T1000 (cell line): ENCODE data around the gene LMNTD1.

ENCODE experiments used
- DNase-seq: peaks from one replicate; lab custom pipeline; 2025; ENCODE audit warnings: mixed read lengths; lab: John Stamatoyannopoulos, UW

LMNTD1 gene

DNA sequence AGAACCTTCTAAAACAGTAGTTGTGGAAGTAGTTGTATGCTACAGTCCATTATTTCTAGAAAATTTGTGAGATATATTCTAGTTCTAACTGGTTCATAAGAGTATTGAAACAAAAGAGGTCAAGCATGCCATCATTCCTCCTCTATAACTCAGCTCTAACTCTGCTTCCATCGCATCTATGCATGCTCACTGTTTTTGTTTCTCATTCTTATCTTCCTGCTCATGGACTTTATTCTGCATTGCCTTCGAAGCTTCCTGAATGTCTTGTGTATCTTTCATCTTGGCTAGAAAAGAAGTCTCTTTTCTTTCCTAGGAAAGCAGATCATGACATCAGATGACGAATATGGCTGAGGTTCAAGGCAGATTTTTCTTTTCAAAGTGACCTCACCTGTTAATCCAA, 402 bp downstream of the LMNTD1 start:
- DNase-seq = no peak

DNA sequence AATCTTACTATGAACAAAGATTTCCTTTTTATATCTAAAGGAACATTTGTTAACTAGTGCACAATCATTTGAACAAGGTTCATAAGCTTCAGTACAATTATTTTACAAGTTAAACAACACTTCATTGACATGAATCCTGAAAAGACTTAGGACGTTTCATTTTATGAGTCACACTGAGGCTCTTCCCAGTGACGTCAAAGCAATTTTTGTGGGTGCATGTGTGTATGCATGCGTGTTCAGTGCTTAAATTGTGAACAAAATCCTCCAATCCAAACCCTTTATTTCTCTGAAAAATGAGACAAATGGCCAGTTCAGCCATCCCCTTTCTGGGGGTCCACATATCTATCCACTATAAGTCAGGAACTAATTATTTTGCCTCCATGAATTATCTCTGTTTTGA, 2.9 kb downstream of the LMNTD1 start:
- no peak for DNase-seq

DNA sequence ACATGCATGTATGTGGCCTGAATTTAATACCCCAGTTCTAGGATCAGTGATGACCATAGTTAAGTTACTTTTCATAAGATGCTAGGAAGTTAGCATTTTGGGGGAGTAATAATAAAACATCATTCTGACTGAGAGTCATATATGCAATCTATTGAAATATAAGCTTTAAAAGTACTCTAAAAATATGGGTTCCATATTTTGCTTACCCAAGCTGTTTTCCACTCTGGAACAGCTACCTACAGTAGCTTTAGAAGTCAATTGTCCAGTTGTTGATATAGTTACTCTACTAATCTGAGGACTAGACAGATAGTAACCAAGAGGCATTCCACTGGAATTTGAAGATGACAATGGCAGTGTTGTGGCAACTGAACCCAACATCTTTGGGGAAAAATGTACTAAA, 4.0 kb downstream of the LMNTD1 start:
- DNase-seq = no peak

DNA sequence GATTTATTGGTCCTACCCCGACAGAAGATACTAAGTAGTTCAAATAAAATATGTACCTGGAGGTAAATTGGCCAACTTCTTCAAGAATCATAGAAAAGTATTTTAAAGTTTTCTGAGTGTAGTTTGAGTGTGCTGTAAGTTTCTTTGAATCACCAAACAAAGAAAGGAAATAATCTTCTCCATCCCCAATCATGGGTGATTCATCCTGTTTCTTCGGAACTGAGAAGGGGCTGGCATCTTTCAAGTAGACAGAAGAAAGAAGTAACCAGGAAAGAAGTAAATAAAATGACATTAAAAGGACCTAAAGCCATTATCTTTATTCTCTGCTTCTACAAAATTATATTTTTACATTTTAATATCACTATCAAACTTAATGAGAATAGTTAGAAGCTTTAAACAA, 6.8 kb downstream of the LMNTD1 start:
- no peak for DNase-seq

DNA sequence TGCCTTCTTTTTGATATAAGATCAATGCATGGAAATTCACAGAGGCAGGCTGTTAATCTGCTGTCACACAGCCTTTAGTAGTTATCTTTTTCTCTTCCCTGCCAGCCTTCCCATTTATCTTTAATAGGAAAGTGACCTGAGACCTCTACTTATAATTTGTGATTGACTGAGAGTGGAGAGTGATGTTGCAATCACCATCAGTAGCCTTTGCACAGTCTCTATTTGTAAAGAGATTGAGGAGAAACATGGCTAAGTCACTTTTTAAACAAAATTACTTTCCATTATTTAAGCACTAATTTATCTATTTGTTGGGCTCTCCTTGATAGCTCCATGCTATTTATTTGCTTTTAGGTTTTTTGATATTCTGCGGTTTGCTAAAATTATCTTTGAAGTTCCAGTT, 19.9 kb downstream of the LMNTD1 start:
- no peak for DNase-seq

DNA sequence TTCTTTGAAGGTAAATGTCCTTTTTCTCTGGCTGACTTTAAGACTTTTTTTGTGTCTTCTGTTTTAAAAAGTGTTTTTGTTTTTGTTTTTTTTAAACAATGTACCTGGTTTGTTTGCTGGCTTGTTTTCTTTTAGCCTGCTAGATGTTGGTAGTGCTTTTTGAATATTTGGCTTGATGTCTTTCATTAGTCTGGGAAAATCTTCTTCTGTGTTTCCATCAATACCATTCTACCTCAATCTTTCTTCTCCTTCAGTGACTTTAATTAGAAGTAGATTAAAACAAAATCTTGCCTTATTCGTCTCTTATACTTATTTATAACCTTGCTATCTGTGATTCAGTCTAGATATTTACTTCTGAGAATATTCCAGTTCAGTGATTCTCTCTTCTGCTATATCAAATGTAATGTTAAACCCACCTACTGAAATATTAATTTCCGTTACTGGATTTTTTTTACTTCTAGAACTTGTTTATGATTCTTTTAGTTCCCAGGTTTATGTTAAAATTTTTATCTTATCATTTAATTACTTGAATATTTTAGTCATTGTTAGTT, 21.5 kb downstream of the LMNTD1 start:
- DNase-seq = no peak

DNA sequence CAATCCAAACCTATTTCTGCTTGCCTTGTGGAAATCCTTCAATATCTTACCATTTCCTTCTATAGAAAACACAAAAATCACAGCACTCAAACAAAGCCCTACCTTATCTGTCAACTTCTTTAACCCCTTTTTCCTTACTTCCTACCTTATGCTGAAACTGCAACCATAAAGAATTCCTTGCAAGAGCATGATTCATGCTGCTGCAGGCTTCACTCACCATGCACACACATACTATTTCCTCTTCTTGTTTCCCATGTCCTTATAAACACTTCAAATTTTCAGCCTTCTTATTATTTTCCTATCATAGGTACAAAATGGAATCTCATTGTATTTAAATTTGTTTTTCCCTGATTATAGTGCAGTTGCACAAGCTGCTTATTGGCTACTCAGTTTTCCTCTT, 23.3 kb downstream of the LMNTD1 start:
- no peak for DNase-seq

DNA sequence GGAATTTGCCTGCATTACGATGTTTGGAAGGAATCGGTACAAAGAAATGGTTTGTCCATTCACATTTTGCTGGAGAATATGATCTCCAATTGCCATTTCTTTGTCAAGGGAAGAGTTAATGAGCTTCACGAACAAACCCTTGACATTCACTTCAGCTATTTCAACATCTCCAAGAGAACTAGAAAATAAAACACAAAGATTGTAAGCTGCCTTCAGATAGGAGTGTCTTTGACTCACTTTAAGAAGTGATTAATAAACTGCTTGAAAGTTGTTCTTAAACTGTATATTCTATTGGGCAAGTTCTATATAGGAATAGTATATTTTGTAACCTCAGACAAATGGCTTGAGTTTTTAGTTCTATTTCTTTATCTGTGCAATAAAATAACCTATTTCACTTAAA, 26.3 kb downstream of the LMNTD1 start:
- DNase-seq = no peak

DNA sequence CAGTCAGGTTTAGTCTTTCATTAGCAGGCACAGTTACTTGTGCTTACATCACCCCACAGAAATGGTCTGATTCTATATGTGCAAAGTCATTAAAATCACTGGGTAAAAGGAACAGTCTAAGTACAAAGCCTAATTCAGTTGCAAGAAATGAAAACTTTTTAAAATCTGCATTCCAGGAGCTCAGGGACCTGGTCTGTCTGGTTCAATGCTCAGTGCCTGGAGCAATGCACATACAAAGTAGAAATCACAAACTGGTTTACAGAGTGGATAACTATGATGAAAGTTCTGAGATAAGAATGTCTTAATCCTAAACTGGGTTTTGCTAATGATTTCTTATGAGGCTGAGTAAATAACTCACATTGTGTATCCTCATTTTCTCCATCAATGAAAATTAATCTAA, 28.7 kb downstream of the LMNTD1 start:
- no peak for DNase-seq

DNA sequence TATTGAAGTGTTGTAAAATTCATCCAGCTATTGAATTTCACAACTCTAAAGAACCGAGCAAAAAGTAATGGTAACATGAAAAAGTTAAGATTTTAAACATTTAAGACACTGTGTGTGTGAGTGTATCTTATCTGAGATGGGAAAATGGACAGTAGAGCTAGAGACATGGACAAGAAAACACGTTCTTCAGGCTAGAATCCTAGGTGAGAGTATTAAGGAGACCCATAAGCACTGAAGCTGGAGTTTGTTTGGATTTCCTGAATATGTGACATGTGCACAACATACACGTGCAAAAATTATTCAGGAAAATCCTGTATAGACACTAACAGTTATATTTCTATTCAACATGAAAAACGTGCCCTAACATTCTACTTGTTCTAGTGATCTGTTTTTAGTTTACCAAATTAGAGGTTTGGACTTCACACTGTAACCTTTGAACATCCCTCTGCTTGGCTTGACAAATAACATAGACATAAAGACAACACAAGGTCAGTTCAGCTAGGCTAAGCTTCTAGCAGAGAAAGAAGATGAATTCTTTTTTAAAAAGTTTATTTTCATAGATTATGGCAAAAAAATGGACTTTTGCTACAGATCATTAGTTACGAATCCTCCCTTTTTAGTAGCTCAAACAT, 31.3 kb downstream of the LMNTD1 start:
- DNase-seq = no peak

DNA sequence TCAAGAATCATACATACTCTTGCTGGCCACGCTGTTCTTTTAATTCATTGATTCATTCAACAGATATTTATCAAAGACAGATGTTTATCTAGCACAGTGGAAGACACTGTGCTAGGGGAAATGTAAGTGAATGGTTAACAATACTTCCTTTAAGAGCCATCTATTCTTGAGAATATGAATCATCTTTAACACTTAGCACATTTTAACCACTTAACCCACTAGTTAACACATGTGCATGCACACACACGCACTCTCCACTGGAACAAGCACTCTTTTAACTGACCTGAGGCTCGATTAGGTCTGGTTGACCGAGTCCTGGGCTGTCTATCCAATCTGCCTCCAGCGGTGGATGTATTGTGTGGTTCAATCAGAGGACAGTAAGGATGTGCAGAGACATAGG, 34.6 kb downstream of the LMNTD1 start:
- DNase-seq = no peak

DNA sequence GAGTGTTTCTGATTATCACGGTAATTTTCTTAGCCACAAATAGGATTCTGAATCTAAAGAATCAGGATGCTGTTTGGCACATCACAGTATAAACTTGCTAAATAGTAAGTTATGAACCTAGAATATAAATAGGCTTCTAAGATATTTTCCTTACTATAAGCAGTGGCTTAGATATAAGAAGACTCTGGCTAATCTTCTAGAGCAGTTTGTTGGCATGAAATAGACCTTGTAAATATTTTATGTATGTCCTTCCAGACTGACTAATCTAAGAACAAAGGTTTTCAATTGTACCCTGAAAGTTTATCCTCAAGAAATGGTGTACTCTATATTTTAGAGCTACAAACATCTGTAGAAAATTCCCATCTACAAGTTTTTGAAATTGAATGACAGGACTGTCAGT, 48.3 kb downstream of the LMNTD1 start:
- no peak for DNase-seq

DNA sequence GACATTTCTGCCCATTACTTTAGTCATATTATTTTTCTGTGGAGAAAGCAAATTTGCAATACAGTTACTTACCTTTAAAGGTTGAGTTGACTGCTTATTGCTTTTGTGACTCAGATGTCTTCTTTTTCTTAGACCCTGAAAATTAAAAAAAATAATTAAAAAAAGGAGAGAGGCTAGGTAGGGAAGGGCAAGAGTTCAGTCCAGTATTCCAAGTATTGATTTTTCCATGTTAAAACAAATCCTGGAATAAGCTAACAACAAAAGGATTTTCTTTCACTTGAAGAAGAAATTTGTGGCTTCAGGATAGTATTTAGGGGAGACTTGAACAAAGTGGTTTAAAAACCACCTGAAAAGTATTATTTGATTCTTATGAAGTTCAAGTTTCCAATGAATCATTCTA, 49.4 kb downstream of the LMNTD1 start:
- no peak for DNase-seq

DNA sequence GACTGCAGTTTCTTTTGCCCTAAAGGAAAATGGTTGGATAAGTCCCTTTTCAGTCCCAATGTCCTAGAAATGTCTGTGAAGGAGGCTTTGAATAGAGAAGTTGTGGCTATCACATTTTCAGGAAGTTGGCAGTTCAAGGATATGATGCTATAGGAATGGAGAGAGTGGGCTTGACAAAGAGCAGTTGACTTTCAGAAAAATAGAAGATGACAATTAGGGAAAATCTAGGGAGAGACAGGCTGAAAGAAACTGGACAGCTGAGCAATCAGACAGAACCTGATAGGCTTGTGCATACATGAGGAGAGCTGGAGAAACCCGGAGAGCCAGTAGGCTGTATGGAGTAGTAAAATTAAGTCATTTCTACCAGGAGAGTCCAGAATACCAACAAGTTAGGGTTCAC, 50.5 kb downstream of the LMNTD1 start:
- DNase-seq = no peak

DNA sequence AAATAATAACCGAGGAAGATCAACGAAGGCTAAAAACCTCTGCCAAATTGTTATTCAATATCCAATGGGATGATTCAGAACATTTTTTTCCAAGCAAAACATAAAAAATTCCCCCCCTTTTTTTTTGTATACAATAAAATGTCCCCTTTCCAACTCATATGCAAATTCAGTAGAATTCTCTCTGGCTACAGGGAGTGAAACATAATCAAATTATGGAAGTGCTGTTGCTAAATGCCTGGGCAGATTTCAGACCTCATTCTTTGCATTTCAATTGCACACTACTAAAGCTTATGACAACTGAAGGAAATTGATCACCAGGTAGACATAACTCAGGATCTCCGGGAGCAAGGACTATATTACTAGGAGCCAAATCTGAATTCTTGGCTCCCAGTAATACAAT, 51.0 kb downstream of the LMNTD1 start:
- no peak for DNase-seq

DNA sequence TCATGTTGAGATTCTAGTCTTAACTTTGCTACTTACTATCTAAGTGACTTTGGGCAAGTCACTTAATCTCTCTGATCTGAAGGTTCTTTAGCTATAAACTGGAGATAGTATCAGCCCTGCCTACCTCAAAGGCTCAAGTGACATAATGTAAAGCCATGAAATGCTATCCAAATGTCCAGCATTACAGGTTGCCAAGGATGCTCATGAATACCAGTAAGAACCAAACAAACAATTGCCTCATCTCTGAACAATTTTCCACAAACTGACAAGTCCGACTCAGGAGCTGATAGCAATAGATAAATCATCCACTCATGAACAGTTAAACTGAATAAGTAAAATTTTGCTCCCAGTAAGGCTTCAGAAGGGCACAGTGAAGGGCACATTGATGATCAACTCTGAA, 51.5 kb downstream of the LMNTD1 start:
- DNase-seq = peak; percentile 24

DNA sequence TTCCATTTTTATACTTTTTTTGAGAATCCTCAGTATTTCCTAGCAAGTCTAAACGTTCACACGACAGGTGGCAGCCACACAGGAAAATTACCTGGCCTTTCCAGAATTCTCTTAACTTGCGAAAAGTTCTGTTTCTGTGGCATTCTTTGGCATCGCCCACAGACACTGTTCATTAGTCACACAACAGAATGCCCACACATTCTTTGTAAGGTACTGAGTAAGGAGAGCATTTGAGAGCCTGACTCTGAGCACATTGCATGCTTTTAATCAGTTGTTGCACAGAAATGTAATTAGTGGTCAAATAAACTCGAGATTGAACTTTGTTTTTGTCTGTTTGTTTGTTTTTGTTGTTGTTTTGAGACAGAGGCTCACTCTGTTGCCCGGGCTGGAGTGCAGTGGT, 52.4 kb downstream of the LMNTD1 start:
- no peak for DNase-seq

DNA sequence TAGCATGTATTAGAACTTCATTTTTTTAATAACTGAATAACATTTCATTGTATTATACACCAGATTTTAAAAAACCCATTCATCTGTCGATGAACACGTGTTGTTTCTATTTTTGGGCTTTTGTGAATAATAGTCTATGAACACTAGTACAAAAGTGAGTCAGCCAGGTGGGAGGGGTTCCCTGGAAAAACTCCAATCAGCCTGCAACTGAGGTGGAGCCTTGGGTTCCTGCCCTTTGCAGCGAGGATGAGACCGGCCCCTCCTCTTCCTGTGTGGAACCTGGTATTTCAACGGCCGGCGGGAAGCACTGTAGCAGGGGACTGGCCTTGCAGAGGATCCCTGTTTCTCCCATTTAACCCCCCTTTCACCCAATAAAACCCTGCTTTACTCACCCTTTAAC, 56.1 kb downstream of the LMNTD1 start:
- peak; percentile 19 for DNase-seq

DNA sequence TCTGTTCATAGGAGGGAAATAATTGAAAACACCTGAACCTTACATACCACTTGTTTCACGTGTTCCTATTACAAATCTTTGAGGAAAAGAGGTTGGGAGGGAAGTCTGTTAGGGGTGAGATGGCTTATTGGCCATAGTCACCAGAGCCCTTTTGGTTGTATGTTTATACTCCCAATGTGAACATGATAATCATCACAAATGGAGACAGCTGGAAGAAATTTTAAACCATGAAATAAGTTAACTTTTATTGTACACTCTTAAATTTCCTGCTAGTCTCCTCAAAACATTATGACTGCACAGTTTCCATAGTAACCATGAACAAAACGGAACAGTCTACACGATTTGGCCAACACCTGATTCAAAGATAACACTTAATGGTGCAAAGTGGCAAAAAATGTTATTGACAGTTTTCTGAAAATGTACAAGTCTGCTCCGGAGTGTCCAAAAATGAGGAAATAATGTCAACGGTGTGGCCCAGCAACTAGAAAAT, 56.9 kb downstream of the LMNTD1 start:
- no peak for DNase-seq

DNA sequence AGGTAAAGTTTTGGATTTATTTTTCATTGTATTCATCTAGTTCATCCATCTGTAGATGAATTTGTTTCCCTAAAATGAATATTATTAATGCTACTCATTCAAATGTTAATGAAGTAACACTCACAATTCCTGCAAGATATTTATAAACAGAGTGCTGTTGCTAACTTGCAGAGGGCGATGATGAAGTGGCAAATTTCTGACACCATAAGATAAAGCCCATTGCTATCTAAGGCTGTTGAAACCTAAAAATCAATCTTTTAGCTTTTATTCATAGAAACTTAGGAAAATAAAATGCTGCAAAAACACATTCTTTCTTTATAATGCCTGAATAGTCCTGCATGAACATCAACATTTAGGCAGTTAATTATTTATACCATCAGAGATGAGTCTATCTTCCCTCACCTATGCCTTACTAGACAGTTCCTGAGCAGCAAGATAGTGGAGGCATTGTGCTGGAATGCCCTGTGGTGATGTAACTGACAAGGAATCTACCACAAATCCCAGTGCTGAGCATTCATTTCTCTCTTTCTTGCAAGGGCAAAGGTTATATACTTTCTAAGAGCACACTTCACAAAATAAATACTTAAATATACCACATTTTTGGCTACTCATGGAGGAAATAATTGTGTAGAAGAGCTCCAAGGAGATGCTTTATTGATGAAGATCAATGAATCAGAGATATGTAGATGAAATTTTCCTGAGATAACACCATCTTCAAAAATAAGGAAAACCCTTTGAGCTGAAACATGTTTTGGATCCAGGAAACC, 57.6 kb downstream of the LMNTD1 start:
- DNase-seq = peak; percentile 42

DNA sequence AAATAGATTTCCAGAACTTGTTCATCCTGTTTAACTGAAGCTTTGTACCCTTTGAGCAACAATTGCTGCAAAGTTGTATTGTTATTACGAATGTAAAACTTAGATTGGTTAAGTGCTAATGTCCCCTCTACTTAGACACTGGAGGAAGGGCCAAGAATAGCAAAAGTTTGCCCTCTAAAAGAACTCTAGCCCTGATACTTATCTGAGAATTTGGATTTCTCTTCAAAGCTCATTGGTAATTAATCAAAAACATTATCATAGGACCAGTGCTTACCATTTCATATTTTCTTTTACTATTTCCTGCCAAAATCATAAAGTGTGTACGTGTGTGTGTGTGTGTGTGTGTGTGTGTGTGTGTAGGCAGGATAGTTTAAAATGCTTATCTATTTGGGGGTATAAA, 58.2 kb downstream of the LMNTD1 start:
- no peak for DNase-seq

DNA sequence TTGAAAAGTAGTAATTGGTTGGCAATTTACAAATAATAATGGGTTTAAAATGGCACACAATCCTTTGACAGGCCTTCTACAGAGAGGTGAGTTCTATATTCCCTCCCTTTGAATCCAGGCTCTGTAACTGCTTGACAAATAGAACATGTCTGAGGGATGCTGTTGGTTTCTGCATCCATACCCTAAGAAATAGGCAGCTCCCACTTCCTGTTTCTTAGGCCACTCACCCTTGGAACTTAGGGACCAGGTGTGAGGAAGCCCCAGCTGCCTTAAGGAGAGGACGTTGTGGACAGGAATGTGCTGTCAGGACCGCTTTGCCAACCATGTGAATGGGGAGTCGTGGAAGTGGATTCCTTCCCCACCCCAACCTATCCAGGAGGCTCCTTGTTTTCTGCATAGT, 59.4 kb downstream of the LMNTD1 start:
- no peak for DNase-seq
